Esophagus muscularis mucosa (tissue), 4 donors: Measurements from ENCODE around the gene YEATS2.

Source experiments
- EP300 ChIP-seq: sonication (generic); formaldehyde crosslinking; IDR thresholded peaks from one replicate; pipeline ENCODE4 v1.6.1; 2017; ENCODE audit warnings: antibody characterized with exemption
- POLR2A ChIP-seq: fragments of 450-650 bp; IDR thresholded peaks from one replicate; pipeline ENCODE4 v1.6.1; 2017; ENCODE audit warnings: antibody characterized with exemption, moderate library complexity, mild to moderate bottlenecking, low read depth
- POLR2AphosphoS5 ChIP-seq, 2 donors: sonication (generic); formaldehyde crosslinking; IDR thresholded peaks; one replicate each; pipeline ENCODE4 v1.6.1; 2017; ENCODE audit warnings: antibody characterized with exemption in 2 of 2
- TF ChIP-seq, protein P1 (sequence below), 3 experiments: fragments of 200-600 bp in 2 of 3; fragments of 450-650 bp in 1 of 3; sonication (generic) in 2 of 3; IDR thresholded peaks; one replicate each; pipeline ENCODE4 v1.5.1; 2017 to 2019; ENCODE audit warnings: antibody characterized with exemption in 3 of 3, mild to moderate bottlenecking in 2 of 3, moderate library complexity in 1 of 3

DNA sequence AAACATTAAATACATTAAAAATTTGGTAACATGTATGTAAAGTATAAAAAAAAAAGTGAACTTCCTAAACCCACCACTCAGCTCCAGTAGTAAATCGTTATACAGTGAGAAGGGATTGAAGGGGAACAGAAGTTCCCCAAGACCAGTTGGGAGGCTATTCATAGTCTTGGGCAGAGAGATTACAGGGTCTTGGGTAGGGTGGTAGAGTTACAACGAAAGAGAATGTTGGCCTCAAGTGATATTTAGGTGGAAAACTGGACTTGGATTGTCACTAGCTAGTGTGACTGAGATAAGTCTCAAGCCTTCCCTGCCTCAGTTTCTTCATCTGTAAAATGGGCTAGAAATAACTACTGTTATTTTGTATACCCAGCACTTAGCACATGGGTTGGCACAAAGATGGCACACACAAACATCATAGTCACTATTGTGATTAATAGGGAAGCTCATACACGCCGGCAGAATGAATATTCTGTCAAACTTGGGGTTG lies 431 bp upstream of the YEATS2 start:
- TF ChIP-seq, protein P1, sequence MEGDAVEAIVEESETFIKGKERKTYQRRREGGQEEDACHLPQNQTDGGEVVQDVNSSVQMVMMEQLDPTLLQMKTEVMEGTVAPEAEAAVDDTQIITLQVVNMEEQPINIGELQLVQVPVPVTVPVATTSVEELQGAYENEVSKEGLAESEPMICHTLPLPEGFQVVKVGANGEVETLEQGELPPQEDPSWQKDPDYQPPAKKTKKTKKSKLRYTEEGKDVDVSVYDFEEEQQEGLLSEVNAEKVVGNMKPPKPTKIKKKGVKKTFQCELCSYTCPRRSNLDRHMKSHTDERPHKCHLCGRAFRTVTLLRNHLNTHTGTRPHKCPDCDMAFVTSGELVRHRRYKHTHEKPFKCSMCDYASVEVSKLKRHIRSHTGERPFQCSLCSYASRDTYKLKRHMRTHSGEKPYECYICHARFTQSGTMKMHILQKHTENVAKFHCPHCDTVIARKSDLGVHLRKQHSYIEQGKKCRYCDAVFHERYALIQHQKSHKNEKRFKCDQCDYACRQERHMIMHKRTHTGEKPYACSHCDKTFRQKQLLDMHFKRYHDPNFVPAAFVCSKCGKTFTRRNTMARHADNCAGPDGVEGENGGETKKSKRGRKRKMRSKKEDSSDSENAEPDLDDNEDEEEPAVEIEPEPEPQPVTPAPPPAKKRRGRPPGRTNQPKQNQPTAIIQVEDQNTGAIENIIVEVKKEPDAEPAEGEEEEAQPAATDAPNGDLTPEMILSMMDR (IDR thresholded peaks at IDR 0.05) = no peak
- TF ChIP-seq POLR2A = no peak
- TF ChIP-seq POLR2AphosphoS5 (IDR thresholded peaks at IDR 0.05) = no peak
- TF ChIP-seq EP300 = no peak
